Gastrocnemius medialis (tissue), 4 donors: ENCODE measurements around the gene SPTLC2. TPM values are rescaled to one million over a fixed set of nuclear protein-coding genes. Genes with fewer than 3 reads are reported as not detected.

Experiments used
- ATAC-seq, 2 donors: fragments of 150-250 bp; one replicate each; pipeline ENCODE4 v1.9.1; 2016
- DNase-seq, 2 donors: peaks; one replicate each; pipeline ENCODE4 v3.0.0-alpha.2; 2019
- H3K27ac ChIP-seq, 4 donors: fragments of 200-600 bp; sonication (generic); 1 replicate in 1 of 4; 2 replicates in 3 of 4; pipeline ENCODE4 v1.5.1; 2016 to 2018; ENCODE audit warnings: mild to moderate bottlenecking in 2 of 4, moderate library complexity in 1 of 4
- H3K27me3 ChIP-seq, 3 donors: fragments of 200-600 bp; sonication (generic) in 2 of 3; 1 replicate in 1 of 3; 2 replicates in 2 of 3; pipeline versions ENCODE4 v1.5.1 to v1.6.0; 2016 to 2019; ENCODE audit warnings: mild to moderate bottlenecking in 1 of 3, moderate library complexity in 1 of 3
- H3K36me3 ChIP-seq, 2 donors: fragments of 200-600 bp; sonication (generic) in 1 of 2; one replicate each; pipeline ENCODE4 v1.5.1; 2017 to 2018
- H3K4me1 ChIP-seq, 2 donors: fragments of 200-600 bp; sonication (generic) in 1 of 2; one replicate each; pipeline ENCODE4 v1.5.1; 2016 to 2017; ENCODE audit warnings: mild to moderate bottlenecking in 2 of 2
- H3K4me3 ChIP-seq, 4 donors: fragments of 200-600 bp; sonication (generic) in 3 of 4; 1 replicate in 1 of 4; 2 replicates in 3 of 4; pipeline ENCODE4 v1.5.1; 2016 to 2019; ENCODE audit warnings: mild to moderate bottlenecking in 2 of 4
- H3K9me3 ChIP-seq, 3 donors: fragments of 200-600 bp; sonication (generic) in 2 of 3; 1 replicate in 1 of 3; 2 replicates in 2 of 3; pipeline ENCODE4 v1.5.1; 2016 to 2019
- POLR2A ChIP-seq, 2 donors: fragments of 450-650 bp; IDR thresholded peaks; one replicate each; pipeline ENCODE4 v1.6.1; 2017; ENCODE audit warnings: antibody characterized with exemption in 2 of 2, mild to moderate bottlenecking in 2 of 2, moderate library complexity in 2 of 2
- in situ Hi-C, 4 donors: fragments of 200-750 bp; cut with MboI; loops; one replicate each; pipeline versions ENCODE4 v1.15.0 to v1.8.0; 2017; ENCODE audit warnings: low sequenced_read_pairs in 4 of 4
- intact Hi-C: fragments of 100-400 bp; cut with DNase I; formaldehyde crosslinking; loops from one replicate; pipeline ENCODE4 v1.15.1; 2023; ENCODE audit warnings: low total_unique reads
- total RNA-seq, 4 donors: library from RNA; depleted of rRNA; stranded (reverse); fragments of >200 nt; gene quantifications; one replicate each; pipeline versions ENCODE4 v1.1.0 to v1.2.3, GENCODE V29; 2016
- TF ChIP-seq, protein P1 (sequence below), 5 experiments: fragments of 450-650 bp in 3 of 5; fragments of 200-600 bp in 2 of 5; sonication (generic) in 2 of 5; IDR thresholded peaks in 4 of 5; conservative IDR thresholded peaks in 1 of 5; 1 replicate in 4 of 5; 2 replicates in 1 of 5; pipeline ENCODE4 v1.5.1; 2016 to 2019; ENCODE audit warnings: antibody characterized with exemption in 5 of 5, mild to moderate bottlenecking in 3 of 5, moderate library complexity in 3 of 5

Gene SPTLC2
- total RNA-seq, 4 donors from 2014 or later, result 6.5 to 10.4 (median 7.0) TPM

DNA sequence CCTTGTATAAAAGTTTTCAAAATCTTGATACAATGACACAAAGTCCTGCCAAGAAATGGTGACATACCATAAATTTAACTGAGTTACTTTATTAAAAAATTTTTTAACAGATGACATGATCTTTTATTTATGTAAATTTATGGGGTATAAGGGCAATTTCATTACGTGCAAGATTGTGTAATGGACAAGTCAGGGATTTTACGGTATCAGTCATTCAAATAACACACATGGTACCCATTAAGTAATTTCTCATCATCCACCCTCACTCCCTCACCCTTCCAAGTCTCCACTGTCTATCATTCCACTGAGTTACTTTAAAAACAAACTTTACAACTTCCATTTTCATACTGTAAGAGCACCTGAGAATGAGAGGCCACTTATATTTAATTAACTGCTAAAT, 37.4 kb downstream of the SPTLC2 start:
- DNase-seq (no peak), ATAC-seq (no peak)
- H3K27ac ChIP-seq, result no peak overlapping the region
- no peak overlapping the region for H3K4me3 ChIP-seq
- TF ChIP-seq, protein P1, sequence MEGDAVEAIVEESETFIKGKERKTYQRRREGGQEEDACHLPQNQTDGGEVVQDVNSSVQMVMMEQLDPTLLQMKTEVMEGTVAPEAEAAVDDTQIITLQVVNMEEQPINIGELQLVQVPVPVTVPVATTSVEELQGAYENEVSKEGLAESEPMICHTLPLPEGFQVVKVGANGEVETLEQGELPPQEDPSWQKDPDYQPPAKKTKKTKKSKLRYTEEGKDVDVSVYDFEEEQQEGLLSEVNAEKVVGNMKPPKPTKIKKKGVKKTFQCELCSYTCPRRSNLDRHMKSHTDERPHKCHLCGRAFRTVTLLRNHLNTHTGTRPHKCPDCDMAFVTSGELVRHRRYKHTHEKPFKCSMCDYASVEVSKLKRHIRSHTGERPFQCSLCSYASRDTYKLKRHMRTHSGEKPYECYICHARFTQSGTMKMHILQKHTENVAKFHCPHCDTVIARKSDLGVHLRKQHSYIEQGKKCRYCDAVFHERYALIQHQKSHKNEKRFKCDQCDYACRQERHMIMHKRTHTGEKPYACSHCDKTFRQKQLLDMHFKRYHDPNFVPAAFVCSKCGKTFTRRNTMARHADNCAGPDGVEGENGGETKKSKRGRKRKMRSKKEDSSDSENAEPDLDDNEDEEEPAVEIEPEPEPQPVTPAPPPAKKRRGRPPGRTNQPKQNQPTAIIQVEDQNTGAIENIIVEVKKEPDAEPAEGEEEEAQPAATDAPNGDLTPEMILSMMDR (IDR thresholded peaks at IDR 0.05 in 4 of 5, conservative IDR thresholded peaks at IDR 0.05 in 1 of 5), result no peak
- TF ChIP-seq POLR2A (IDR thresholded peaks at IDR 0.05), result no peak
- no peaks in the 10 kb centered on the region for H3K9me3 ChIP-seq
- in situ Hi-C loops, result no loop called here
- H3K4me1 ChIP-seq, result peaks cover 13 to 19% of the 10 kb centered on the region in 2 donors
- H3K27me3 ChIP-seq, result no peaks in the 10 kb centered on the region
- intact Hi-C loops, result no loop called here
- peaks cover 0 to 15% of the 10 kb centered on the region in 2 donors for H3K36me3 ChIP-seq

DNA sequence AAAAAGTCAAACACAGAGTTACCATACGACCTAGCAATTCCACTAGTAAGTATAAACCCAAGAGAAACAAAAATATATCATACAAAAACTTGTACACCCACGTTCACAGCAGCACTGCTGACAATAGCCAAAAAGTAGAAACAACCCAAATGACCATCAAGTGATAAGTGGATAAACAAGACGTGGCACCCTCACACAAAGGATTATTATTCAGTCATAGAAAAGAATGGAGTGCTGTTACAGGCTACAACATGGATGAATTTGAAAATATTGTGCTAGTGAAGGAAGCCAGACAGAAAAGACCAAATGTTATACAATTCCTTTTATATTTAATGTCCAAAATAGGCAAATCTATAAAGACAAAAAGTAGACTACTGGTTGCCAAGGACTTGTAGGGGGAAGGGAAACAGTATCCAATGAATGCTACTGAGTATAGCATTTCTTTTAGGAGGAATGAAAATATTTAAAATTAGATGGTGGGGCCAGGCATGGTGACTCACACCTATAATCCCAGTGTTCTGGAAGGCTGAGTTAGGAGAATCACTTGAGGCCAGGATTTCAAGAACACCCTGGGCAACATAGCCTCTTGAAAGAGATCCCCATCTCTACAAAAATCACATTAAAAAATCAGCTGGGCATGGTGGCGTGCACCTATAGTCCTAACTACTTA, 41.9 kb downstream of the SPTLC2 start:
- Histone ChIP-seq H3K4me3 (no peak overlapping the region), H3K4me1 (peaks cover 0 to 3% of the 10 kb centered on the region in 2 donors), H3K27ac (no peak overlapping the region), H3K27me3 (no peaks in the 10 kb centered on the region), H3K36me3 (peaks cover 0 to 15% of the 10 kb centered on the region in 2 donors), H3K9me3 (no peaks in the 10 kb centered on the region)
- in situ Hi-C loops (no loop called here), intact Hi-C loops (no loop called here)
- no peak for ATAC-seq
- no peak for DNase-seq
- TF ChIP-seq, protein P1 (IDR thresholded peaks at IDR 0.05 in 4 of 5, conservative IDR thresholded peaks at IDR 0.05 in 1 of 5), result no peak
- no peak for TF ChIP-seq POLR2A (IDR thresholded peaks at IDR 0.05)

DNA sequence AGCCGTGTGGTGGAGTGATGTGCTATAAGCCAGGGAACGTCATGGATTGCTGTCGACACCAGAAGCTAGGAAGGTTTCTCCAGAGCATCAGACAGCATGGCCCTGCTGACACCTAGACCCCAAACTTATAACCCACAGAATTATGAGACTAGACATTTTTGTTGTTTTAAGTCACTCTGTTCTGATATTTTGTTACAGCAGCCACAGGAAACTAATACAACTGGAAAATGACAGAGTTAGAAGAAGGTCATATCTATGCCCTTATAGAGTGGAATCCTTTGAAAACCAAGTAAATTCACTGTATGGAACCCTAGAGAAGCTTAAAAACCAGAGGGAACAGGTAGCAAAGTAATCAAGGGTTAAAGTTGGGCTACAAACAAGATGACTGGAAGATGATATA, 42.5 kb downstream of the SPTLC2 start:
- intact Hi-C loops, result no loop called here
- ATAC-seq, result no peak
- H3K27ac ChIP-seq, result no peak overlapping the region
- DNase-seq, result no peak
- in situ Hi-C loops, result no loop called here
- H3K4me1 ChIP-seq, result no peaks in the 10 kb centered on the region
- H3K4me3 ChIP-seq, result no peak overlapping the region
- no peaks in the 10 kb centered on the region for H3K9me3 ChIP-seq
- TF ChIP-seq POLR2A (IDR thresholded peaks at IDR 0.05), result no peak
- TF ChIP-seq, protein P1 (IDR thresholded peaks at IDR 0.05 in 4 of 5, conservative IDR thresholded peaks at IDR 0.05 in 1 of 5), result no peak
- peaks cover 0 to 15% of the 10 kb centered on the region in 2 donors for H3K36me3 ChIP-seq
- no peaks in the 10 kb centered on the region for H3K27me3 ChIP-seq

DNA sequence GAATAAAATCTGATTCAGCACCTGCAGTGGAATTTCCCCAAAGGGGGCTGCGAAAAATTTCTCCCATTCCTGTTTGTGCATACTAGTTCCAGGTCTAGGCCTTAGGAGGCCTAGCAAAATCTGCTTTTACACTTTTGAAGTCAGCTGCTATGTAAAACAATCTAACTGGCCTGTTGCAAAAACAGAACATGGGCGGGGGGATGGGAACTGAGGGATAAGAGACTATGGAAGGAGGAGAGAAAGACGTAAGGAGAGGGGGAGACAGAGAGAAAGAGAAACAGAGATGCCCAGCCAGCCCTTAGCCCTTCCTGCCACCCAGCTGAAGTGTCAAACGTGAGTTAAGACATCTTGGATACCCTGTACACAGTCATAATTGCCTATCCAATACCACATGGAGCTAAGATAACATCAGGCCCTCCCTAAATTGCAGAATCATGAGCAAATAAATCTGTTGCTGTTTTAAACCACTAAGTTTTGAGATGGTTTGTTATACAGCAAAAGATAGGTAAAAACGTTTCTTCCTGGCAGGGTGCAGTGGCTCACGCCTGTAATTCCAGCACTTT, 45.6 kb downstream of the SPTLC2 start:
- H3K27me3 ChIP-seq, result no peaks in the 10 kb centered on the region
- no peak for TF ChIP-seq POLR2A (IDR thresholded peaks at IDR 0.05)
- TF ChIP-seq, protein P1 (IDR thresholded peaks at IDR 0.05 in 4 of 5, conservative IDR thresholded peaks at IDR 0.05 in 1 of 5), result no peak
- intact Hi-C loops (no loop called here), in situ Hi-C loops (no loop called here)
- ATAC-seq (no peak), DNase-seq (no peak)
- H3K4me3 ChIP-seq, result no peak overlapping the region
- no peaks in the 10 kb centered on the region for H3K9me3 ChIP-seq
- no peak overlapping the region for H3K27ac ChIP-seq
- H3K36me3 ChIP-seq, result peaks cover 0 to 14% of the 10 kb centered on the region in 2 donors
- H3K4me1 ChIP-seq, result no peaks in the 10 kb centered on the region
